Measurements from ENCODE around the gene ETV6. TPM values are rescaled to one million over a fixed set of nuclear protein-coding genes. Genes with fewer than 3 reads are reported as not detected.

The ETV6 gene
- total and polyA plus RNA-seq, 2 of the 8 experiments (the other 6 are each of a cell fraction or from before 2014, with no cell fraction given), result 5.5 to 23.9 TPM

DNA sequence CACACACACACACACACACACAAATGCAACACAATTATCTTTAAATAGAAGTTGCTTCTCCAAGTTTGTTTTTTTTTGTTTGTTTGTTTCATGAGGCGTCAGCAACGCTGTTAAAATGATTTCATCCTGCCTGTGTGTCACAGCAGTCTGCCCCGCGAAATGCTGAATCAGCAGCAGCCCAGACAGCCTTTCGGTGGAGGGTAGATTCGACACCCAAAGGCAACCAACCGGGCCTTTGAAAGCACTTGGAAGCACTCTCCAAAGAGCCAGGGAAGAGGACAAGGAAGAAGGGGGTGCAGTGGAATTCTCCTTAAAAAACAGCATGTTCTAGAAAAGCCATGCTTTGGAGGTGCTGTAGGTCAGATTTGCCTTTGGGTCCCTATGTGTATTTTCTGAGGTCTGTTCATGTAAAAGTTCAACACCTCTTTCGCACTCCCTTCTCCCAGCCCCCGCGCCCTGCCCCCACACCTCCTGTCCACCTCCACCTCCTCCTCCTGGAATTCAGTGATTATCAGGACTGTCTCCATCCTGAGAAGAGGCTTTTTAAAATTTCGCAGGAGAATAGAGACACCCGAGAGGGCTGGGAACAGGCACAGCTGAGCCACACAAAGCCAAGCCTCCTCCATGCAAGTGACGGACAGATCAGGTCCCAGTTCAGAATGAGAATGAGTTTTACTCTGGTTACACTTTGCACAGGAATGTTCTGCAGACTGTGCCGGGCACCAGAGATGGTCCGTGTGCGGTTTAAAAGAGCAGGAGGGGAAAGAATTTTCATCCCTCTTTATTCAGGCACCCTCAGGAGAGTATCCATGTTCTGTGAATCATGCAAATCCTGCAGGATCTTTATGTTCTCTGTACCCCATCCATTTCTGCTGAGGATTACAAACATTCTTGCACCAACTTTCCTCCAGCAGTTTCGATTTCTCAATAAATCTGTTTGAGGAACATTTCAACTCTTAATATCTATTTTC is 177.9 kb downstream of the ETV6 start (continued):
- TF ChIP-seq CHD7 (IDR thresholded peaks at IDR 0.05; ENCODE audit: insufficient replicate concordance, low read length) (no peak), CHD2 (IDR thresholded peaks at IDR 0.05; ENCODE audit: low read length) (peak; percentile 36; the same call in 1 of the 2 replicates), MAFK (IDR thresholded peaks at IDR 0.05; ENCODE audit: low read depth, low read length) (peak; percentile 96), USF2 (IDR thresholded peaks at IDR 0.05; ENCODE audit: low read length) (no peak)
- TF ChIP-seq, protein P1, sequence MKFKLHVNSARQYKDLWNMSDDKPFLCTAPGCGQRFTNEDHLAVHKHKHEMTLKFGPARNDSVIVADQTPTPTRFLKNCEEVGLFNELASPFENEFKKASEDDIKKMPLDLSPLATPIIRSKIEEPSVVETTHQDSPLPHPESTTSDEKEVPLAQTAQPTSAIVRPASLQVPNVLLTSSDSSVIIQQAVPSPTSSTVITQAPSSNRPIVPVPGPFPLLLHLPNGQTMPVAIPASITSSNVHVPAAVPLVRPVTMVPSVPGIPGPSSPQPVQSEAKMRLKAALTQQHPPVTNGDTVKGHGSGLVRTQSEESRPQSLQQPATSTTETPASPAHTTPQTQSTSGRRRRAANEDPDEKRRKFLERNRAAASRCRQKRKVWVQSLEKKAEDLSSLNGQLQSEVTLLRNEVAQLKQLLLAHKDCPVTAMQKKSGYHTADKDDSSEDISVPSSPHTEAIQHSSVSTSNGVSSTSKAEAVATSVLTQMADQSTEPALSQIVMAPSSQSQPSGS (IDR thresholded peaks at IDR 0.05; ENCODE audit: low read length), result no peak

Data from H1 (cell line).